NOMO-1 (cell line): ENCODE measurements around the gene RALB.
"Not testable (repeated sequence)": the region's sequence is repeated elsewhere in the genome, so short reads cannot be mapped to it uniquely, and the experiment has no call there.

Experiments used
- DNase-seq, 2 experiments: peaks; one replicate each; lab custom pipeline; 2025; ENCODE audit not compliant: unreplicated experiment in 2 of 2; lab: John Stamatoyannopoulos, UW

The RALB gene

DNA sequence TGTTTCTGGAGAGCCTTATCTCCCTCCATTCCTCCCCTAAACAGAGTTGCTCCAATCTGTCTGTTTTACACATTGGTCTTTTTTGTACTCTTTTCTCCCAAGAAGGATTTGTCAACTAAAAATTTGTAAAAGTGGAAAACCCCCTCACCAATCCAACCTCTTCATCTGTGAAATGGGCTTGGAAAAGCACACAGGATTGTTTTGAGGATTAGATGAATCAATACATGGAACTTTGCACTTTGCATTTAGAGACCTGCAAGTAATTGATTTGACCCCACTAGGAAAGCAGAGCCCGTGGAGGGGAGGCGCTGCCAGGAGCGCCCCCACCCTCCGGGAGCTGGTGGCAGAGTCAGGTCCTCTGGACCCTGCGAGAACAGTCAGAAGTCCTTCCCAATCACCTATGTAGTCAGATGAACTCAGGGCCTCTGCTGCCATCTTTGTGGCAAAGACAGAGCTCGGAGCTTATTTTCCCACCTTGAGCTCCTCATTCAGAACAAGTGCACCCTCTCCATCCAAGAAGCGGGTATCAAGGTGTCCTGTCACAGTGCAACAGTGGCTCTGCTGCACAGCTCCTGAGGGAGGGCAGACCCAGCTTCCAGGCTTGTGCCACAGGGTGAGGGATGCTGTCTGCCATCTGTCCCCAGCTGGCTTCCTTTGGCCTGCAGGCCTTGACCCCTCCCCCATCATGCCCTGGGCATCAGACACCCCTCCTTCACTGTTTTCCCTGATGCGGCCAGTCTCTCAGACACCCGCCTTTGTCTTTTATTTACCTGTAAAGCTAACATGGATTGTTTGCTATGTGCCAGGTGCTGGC lies 27.7 kb upstream of the RALB start:
- DNase-seq: no peak

DNA sequence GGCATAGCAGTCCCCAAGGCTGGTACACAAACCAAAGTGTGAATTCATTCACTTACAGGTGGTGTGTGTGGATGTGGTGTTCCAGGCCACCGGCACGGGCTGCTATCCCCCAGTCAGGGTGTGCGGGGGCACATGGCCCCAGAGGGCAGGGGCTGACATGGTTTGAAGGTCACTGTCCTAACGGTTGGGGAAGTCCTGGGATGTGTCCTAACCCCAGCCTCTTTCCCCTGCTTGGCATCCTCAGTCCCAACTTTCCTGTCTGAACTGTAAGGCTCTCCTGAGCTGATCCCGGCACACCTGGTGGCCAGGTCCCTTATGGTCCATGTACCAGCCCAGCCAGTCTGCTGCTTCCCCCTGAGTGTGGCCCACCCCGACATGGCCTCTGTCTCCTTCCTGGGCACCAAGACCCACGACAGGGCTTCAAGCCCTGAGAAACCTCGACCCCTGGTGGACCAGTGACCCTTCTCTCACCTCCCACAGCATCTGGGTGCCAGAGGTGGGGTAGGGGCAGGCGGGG lies 27.0 kb upstream of the RALB start:
- DNase-seq: no peak

DNA sequence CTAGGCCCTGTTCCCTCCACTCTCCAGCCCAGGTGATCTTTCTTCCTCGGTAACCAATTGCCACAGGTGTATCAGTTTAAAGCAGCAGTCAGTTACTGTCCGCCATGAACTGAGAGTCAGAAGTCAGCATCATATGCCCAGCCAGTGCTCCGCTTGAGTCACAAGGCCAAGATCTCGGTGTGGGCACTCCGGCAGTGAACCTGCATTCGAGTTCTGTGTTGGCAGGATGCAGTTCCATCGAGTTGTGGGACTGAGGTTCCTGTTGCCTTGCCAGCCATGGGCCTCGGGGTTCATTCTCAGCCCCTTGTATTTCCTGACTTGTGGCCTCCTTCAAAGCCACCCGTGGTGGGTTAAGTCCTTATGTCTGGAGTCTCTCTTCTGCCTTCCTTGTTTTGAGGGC lies 26.3 kb upstream of the RALB start:
- DNase-seq: no peak

DNA sequence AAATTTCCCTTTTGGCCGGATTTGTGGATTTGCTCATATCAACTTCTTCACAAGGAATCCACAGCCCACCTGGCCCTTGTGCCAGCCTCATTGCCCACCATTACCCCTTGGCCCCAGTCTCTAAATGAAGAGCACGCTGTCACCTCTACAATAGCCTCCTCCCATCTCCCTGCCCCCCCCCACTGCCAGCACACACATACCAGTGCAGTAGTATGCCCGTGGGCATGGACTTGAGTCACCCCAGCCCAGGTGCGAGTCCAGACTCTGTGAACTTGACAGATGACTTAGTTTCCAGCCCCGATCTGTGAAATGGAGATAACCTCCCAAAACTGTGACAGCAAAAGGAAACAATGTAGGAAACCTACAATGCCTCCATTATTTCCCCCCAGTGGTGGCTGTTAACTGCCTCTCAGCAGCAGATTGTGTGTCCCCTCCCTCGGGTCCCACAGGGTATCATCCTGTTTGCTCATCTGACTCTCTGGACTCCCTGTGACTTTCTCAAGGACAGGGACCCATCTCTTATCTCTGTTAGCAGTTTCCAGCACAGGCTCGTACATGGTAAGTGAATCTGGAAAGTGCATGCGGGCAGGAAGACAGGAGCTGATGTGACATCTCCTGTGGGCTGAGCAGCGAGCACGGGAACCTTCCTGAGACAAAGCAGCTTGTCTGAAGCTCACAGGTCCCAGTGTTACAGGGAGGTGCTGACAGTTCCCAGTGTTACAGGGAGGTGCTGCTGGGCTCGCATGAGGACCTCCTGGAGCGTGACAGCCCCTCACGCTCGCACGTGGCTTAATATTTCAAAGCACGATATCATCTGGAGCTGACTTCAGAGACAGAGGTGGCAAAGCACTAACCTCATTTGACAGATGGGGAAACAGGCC lies 25.3 kb upstream of the RALB start:
- DNase-seq: no peak

DNA sequence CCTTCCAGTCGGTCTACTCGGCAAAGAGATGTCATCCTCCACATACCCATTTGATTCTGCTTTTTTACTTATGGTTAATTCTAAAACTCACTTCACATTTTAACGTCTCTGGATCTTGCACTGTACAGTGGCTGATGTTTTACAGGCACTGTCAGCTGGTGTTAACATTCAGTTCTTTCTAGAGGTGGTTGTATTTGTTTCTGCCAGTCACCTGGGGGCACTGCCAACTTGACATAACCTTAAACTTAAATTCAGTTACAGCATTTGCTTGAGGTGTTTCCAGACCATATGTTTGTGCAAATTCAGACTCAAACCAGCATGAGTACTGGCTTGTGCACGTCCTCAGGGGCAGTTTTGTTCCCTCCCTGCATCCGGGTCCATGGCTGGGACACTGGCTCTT lies 24.1 kb upstream of the RALB start:
- no peak for DNase-seq

DNA sequence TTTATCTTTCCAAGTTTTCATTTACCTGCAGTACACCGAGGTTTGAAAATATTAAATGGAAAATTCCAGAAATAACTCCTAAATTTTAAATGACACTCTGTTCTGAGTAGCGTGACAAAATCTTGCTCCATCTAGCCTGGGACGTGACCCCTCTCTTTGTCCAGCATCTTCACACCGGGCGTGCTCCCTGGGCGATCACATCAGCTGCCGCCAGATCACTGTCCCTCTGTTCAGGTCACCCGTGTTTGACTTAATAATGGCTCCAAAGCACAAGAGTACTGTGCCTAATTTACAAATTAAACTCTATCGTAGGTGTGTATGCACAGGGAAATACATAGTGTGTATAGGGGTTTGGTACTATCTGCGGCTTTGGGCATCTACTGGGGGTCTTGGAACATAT lies 23.3 kb upstream of the RALB start:
- DNase-seq: no peak

DNA sequence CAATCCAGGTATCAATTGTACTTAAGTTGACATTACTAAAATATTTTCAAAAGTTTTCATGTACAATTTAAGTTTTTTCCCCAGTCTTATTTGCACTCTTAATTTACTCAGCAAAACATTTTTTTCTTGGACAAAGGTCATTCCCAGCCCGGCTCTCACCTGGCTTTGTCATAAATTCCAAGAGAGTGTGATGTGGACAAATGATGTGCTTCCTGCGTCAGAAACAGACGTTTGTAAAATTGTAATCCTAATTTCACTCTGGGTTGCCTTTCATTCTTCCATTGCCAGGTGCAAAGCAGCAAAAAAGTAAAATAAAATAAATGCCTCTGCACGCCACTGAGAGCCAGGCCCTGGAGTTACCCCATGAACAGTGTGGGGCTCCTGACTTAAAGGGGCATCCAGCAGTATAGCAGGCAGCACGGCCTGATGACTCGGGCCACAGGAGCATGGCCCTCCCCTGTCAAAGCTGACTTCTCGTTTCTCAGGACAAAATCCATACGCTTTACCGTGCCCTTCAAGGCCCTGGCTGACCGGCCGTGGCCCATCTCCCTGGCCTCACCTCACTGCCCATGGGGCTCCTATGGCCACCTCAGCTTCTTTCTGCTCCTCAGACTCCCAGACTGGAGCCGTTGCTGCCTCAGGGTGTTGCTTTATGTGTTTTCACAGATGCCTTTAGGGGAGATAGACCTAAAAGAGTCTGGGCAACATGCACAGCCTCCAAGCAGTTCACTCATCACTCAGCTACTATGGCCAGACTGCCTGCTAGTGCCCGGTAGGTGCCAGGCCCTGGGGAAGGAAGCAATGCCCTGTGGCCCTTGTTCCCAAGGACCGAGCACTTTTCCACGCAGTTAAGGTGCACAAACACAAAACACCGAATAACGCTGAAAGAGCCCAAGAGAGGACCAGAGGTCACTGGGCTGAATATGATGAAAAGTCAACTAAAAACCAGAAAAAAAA lies 21.9 kb upstream of the RALB start:
- DNase-seq: no peak

DNA sequence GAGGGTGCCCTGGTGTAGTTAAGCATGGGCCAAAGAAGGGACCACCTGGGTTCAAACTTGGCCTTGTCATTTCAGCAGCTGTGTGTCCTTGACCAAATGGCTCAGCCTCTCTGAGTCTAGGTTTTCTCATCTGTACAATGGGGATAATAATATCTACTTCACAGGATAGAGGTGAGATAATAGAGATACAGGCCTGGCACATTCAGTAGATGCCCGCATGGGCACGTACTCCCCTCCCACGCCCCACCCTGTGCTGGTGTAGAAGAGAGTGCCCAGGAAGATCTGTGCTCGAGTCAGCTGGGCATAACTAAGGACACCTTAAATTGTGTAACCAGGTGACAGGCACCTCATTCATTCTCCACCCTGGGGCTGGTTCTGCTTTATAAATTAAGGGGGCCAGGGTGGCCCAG lies 21.1 kb upstream of the RALB start:
- no peak for DNase-seq

DNA sequence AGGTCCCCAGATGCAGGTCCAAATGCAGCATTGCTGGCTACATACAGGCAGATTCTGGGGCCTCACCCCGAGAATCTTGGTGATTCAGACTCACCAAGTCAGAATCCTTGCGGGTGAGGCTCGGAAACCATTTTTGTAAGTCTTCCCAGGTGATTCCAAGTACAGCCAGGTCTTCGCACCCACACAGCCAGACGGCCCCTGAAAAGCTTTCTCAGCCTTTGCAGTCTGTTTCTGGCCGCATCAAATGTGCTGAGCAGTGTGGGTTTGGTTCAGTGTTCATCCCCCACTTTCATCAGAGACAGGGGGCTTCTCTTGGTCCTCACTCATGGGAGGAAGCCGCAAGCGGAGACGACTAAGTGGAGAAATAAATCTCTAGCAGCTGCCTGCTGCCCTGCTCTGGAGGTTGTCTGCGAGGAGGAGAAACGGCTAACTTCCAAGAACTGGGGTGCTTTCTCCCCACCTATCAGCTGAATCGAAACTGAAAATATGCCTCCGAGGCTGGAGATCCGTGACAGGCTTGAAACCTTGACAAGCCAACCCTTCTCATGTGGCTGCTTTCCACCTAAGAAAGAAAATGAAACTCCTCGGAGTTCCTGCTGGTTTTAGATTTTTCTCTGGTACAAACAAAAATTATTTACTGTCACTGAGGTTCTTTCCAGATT lies 20.5 kb upstream of the RALB start:
- peak; percentile 11 to 59 for DNase-seq

DNA sequence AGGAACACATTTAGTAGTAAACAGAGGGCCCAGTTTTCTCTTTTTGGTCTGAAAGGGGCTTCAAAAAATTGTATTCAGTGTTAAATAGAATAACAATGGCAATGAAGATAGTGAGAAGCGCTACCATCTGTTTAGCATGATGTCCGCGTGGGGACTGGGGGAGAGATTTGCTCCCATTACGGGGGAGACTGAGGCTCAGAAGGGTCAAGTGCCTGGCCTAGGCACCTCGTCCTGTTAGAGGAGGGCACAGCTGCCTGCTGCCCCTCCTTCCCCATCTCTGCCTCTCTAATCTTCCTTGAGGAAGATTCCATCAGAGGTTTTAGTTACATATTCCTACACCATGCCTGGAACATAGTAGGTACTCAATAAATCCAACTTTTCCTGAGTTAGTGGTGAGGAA lies 19.4 kb upstream of the RALB start:
- DNase-seq: no peak

DNA sequence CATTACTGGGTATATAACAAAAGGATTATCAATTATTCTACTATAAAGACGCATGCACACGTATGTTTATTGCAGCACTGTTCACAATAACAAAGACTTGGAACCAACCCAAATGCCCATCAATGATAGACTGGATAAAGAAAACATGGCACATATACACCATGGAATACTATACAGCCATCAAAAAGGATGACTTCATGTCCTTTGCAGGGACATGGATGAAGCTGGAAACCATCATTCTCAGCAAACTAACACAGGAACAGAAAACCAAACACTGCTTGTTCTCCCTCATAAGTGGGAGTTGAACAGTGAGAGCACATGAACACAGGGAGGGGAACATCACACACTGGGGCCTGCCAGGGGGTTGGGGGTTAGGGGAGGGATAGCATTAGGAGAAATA lies 17.5 kb upstream of the RALB start:
- not testable (repeated sequence) for DNase-seq

DNA sequence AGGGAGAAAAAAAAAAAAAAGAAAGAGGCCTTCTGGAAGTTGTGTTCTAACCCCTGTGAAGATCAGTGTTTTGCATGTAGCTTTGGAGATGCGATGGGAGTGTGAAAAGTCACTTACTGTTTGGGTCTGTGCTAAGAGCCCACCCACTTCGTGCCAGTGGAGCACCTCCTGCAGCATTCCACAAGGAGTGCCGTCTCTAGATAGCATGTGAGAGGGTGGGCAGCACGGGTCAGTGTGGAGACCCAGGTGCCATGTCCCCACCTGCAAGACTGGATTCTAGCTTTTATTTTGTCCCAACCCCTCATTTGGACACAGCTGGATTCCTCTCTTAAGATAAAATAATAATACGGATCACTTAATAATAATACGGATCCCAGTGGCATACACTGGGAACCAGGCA lies 17.0 kb upstream of the RALB start:
- no peak for DNase-seq

DNA sequence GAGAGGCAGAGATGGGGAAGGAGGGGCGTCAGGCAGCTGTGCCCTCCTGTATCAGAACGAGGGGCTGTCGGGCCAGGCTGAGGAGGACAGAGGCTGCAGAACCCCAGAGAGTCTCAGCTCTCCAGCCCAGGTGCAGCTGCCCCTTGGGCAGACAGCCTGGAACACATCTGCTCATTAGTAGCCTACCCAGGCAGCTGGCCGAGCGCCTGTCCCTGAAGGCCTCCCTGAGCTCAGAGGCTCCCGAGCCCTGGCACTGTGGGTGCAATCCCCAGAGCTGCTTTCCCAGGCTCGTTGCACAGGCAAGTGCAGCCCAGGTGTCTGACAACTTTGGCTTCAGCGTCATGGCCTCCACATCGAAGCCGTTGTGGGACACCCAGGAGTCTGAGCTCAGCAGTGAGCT lies 16.3 kb upstream of the RALB start:
- no peak for DNase-seq

DNA sequence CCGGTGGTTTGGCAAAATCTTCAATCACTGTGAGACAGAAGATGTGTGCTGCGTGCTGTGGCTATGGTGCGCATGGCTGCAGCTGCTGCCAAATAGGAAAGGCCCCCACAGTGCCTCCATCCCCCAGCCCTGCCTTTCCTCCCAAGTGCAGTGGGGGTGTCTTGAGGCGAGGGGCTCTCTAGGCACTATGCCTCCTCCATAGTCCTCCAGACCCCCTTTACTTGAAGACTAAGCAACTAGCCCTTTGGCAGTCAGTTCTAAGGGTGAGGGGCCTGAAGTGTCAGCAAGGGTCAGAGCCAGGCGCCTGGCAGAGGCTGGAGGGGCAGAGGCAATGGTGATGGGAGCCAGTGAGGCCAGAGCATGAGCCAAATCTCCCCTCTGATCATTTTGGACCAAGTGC lies 15.9 kb upstream of the RALB start:
- no peak for DNase-seq

DNA sequence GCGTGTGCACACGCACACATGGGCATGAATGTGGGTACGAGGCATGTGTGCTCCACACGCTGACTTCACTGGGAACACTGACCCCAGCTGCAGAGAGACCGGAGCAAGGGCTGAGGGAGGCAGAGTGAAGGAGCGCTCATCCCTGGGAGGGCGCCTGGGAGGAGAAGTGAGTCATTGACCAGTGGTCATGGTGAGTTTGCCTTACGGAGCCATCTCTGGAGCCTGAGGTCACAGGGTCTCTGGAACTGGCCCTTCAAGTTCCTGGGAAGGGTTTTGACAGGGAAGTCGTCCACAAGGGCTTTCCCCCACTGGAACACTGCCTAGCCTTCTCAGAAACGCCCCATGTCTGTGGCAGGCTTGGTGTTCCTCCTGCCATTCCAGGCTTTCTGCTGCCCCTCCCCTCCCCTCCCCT lies 15.2 kb upstream of the RALB start:
- DNase-seq: no peak

DNA sequence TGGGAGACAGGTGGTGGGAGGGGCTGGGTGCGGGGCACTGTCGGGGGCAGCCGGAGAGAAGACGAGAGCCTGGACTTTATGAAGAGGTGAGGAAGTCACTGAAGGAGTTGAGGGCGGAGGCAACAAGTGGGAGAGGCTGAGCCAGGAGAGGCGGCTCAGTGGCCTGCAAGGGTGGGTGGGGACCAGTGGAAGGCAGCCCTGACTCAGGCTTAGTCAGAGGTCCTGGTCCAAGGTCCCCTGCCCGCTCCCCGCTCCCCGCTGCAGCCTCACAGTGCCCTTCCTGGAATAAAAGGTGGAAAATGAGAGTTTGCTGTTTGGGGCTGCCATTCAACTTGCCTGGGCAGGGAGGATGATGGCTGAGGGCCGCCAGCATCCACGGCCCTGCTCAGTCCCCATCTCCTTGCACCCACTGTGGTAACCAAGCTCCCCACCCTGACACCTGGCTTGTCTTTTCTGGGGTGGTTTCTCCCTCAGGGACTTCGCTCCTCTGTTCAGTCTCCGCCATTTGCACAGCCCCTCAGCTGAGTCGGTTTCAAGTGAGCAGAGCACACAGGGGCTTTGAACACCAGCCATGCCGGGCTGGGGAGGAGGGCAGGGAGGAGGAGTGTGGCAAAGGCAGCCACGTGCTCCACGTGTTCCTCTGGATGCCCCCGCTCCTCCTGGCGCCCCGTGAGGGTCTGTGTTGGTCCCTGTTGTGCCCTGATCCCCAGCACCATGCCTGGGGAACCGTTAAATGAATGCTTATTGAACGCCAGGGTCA lies 13.7 kb upstream of the RALB start:
- DNase-seq: no peak

DNA sequence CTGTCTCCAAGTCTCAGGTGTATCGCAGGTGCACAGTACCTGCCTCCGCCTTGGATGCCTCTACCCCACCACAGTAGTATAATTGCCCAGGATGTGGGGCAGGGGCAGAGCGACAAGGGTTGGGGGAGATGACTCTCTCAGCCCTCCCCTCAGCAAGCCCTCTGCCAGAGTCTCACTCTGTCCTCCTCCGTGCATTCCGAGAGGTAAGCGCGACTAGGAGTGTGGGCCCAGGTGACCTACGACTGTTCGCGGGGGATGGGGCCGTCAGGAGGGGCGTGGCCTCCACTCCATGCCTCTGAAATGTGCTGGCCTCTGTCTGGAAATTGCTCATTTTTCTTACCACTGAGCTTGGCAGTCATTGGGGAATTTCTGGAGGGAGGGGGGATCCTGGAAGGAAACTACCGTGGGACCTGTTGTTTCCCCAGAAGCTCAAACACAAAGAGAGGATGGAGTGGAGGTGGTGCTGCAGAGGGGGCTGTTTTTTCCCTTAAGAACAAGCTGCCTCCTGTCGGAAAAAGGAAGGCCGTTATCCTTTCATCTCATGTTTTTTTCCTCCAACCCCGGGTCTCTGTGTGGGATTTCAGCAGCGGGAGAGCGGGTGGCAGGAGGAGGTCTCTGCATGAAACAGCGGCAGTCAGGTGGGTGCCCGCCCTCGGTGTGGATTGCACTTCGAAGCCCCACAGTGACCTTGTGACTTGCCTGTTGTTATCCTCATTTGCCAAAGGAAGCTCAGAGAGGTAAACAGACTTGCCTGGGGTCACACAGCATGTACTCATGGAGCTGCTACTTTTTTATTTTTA lies 13.0 kb upstream of the RALB start:
- DNase-seq: no peak

DNA sequence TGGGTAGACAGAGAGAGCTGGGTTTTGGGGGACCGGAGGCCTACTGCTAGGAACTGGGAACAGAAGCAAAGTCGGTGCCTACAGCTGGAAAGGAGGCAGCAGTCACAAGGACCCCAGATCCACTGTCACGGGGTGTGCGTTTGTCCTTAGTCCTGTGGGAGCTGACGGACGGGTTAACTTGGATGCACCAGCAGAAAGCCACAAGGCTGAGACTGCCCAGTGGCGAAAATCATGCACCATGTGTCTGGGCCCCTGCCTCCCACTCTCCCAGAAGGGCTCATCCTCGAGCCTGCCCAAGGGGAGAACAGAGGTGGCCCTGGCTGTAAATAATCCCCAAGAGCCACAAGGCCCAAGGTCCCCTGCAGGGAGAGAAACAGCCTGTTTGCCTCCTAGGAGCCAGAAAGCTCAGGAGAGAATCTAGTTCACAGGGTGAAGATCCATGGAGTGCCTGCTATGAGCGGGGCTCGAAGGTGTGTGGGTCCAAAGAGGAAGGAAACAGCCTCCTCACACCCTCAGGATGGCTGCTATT lies 11.7 kb upstream of the RALB start:
- DNase-seq: no peak
